Measurements from ENCODE around the gene SMYD2.

Gene SMYD2

DNA sequence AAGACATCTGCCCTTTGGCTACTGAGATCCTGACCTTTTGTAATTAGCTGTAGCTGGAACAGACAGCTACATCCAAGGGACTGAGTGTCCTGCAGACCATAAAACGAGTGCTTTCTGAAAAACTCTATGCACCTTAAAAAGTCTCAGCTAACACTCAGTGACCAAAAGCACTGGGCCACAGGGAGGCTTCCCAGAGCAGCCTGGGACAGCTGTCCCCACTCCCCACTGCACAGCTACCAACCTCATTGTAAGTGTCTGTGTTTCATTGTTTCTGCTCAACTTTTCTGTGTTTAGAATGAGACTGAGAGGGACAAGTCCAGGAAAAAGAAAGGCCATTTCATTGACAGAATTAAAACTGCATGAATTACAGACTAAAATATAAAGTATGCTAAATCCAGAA is 80.7 kb downstream of the SMYD2 start:
- DNase-seq (ENCODE audit: low read depth), result no peak

GRCh38 chr1:214362188-214362882 is 81.4 kb downstream of the SMYD2 start:
- DNase-seq (ENCODE audit: low read depth), result no peak

GRCh38 chr1:214363386-214363785 is 82.4 kb downstream of the SMYD2 start:
- DNase-seq (ENCODE audit: low read depth), result no peak

DNA sequence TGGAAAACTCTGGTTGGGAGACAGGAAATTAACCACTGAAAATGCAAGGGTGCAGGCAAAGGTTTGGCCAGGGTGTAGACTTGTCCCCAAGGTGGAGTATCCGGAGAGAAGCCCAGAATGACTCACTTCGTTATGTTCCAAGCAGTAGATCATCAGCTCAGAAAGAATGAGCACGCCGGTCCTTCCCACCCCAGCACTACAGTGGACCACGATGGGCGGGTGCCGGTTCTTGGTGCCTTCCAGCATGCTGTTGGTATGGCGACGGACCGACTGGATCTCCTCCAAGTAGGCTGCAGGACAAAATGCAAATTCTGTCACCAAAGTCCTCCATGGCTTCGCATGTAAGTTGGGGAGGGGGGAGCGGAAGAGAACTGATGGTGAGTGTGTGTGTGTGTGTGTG is 83.4 kb downstream of the SMYD2 start:
- no peak for DNase-seq (ENCODE audit: low read depth)

- no peak for DNase-seq (ENCODE audit: low read depth)
Observed at GRCh38 chr1:214364786-214365295, 83.9 kb downstream of the SMYD2 start.

GRCh38 chr1:214367841-214368240 is 86.9 kb downstream of the SMYD2 start:
- no peak for DNase-seq (ENCODE audit: low read depth)

DNA sequence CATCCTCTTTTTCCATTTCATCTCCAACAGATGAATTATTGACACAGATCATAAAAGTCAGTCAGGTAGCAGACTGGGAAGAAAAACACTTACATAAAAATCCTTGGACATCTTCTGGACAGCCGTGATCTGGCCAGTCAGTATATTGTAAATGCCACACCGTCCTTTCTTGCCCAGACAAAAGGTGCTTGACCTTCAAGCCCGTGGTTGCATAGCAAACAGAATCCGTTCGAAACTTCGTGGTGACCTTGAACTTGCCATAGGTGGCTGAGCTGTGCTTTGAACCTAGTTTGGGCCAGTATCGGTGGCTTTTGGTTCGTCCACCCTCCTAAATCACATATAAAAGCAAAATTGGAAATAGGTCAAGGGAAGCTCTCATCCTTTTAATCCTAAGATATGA is 88.4 kb downstream of the SMYD2 start:
- no peak for DNase-seq (ENCODE audit: low read depth)

GRCh38 chr1:214370615-214371014 is 89.7 kb downstream of the SMYD2 start:
- DNase-seq (ENCODE audit: low read depth), result no peak

GRCh38 chr1:214372092-214372491 is 91.1 kb downstream of the SMYD2 start:
- no peak for DNase-seq (ENCODE audit: low read depth)

DNA sequence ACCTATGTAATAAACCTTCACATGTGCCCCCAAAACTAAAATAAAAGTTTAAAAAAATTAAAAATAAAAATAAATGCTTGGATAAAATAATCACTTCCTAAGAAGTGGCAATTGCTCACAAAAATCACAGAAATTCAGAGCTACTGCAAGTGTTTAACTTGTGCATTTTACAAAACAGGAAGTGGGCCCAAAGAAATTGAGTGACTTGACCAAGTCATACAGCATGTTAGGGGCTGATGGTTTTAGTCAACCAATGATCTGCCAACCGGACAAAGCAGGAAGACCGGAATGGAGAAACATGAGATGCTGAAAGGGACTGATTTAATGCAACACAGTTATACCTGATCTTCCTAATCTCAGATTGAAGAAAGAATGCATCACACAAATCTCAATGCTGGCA is 96.5 kb downstream of the SMYD2 start:
- no peak for DNase-seq (ENCODE audit: low read depth)

DNA sequence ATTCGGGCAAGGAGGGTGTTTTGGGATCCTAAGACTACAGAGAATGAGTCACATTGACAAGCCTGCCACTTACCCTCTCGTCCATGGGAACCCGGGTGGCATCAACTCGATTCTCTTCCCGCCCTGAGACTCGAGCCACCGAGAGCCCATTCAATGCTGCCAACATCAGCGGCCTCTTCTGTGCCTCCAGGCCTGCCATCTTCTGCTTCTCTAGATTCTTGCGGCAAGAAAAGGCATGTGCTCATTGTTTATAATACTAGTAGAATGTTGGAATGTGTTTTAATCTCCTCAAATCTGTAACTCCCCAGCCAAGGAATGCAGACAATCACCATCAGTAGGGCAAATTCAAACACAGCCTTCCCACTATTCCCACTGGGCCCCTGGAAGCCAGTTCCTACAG is 96.9 kb downstream of the SMYD2 start:
- no peak for DNase-seq (ENCODE audit: low read depth)

DNA sequence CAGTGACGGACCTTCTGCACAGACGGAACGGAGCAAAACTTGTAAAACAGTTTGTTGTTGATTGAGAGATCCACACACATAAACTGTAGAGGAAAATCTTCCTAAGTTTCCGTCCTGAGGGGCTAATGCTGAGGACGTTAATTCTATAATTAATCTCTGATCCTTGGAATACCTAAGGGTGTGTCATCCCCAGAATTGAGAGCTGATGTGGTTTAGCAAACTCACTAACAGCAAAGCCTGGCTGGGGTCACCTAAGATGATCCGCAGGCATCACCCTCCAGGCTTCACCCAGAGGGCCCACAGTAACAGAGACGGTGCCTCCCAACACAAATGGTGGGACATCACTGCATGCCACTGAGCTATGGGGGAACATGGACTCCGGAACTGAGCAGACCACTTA is 97.5 kb downstream of the SMYD2 start:
- DNase-seq (ENCODE audit: low read depth), result no peak

DNA sequence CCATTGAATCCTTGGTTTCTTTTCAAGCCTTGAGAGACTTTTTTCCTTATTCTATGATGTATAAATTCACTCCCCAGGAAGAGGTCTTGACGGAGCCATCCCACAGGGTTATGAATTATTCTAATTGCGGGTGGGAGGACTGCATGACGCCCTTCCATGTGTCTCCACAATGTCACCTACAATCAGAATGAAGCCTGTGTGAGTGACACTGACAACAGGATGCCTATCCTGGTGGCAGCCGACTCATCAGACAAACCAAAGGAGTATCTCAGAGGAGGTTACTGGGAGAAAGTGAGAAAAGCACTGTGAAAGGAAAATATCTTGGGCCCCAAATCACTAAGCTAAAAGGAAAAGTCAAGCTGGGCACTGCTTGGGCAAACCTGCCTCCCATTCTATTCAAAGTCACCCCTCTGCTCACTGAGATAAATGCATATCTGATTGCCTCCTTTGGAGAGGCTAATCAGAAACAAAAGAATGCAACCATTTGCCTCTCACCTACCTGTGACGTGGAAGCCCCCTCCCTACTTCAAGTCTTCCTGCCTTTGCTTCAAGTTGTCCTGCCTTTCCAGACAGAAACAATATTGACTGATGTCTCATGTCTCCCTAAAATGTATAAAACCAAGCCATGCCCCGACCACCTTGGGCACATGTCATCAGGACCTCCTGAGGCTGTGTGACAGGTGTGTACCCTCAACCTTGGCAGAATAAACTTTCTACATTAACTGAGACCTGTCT is 98.4 kb downstream of the SMYD2 start:
- no peak for DNase-seq (ENCODE audit: low read depth)

- DNase-seq (ENCODE audit: low read depth), result no peak
Observed at GRCh38 chr1:214380396-214380795, 99.4 kb downstream of the SMYD2 start.

DNA sequence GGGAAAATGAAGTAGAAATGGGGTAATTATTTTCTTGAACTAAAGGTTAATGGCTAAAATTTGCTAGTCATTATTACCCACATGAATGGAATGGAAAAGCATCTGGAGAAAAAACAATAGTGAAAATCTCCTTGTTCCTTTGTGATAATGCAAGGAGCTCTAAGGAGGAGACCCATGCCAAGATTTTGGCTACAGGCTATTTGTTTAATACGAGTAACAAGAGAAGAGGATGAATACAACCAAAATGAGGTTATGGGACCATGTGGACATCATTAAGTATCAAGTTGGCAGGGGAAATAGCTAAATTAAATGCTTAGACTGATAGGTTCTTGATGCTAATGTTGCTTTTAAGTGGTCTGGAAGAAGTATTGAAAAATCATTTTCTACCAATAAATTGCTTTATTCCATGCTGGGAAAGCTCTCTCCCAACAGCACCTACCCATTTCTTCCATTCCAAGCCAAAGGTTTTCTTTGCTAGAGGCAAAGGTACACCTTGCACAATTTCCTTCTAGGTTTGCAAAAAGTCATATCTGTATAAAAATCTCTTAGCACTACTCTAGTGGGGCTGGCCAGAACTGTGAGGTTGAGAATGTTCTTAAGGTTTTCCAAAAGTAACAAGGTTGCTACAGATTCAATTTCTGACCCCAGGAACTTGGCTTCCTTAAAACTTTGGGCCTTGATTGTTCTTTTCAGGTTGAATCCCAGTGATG is 100.2 kb downstream of the SMYD2 start:
- no peak for DNase-seq (ENCODE audit: low read depth)

DNA sequence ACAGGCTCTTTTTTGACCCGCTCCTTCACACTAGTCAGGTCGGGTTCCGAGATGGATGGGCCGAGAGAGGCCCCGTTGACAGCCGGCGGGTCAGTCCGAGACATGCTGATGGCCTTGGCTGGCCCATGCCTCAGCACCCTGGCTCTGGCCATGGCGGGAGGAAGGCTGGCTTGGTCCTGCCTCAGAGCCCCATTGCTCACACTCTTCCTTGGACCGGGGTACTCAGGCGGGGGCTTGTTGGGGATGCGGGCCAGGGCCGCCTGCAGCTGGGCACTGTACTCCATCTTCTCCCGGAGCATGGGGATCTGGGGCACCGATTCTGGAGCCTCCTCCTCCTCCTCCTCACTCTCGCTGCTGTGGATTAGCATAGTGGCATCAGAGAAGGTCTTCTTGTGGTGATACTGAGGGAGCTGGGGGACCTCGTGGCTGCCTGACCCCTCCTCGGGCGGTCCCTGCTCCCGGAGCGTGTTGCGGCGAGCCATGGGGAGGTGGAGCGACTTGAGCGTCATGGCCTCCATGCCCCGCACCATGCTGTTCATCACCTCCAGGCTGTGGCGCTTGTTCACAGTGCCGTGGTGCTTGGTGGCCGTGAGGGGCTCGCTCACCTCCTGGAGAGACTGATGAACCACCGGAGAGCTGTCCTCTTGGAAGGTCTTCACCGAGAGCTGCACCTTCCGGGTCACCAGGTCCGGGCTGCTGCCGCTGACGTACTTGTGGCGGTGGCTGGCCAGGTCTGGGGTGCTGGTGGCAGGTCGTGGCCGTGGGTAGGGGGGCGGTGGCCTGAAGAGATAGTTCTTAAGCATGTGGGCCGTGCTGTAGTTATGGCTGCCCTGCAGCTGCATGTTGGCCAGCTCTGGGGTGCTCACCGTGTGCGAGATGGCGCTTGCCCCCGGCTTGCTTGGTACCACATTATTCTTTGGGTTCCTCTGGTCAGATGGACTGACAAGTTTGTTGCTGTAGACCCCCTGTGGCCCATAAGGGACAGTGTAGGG is 102.7 kb downstream of the SMYD2 start:
- no peak for DNase-seq (ENCODE audit: low read depth)

DNA sequence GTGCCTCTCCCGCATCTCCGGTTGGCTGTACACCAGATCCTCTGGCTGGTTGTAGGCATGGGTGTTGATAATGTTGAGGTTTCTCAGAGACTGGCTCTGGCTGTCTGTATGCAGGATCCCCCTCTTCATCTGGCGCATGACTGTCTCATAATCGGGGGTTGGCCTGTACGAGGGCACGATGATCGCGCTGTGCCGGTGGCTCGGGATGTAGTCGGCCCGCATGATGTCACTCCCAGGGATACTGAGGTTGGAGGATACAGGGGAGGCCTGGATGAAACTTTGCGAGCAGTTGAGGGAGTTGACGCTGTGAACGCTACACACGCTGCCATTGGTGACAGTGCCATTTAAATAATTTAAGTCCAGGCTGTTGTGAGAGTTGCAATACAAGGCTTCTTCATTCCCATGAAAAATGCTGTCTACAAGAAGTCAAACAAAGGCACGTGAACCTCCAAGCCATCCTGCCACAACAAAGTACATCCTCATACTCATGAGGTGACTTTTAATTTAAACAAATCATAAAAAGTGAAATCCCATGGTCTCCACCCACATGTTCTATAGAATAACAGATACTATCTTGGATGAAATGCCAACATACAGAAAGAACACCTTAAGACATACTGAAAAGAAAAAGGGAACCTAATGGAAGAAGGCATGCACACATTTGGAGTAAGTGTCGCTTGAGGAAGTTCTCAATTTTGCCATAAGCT is 103.6 kb downstream of the SMYD2 start:
- no peak for DNase-seq (ENCODE audit: low read depth)

- no peak for DNase-seq (ENCODE audit: low read depth)
Observed at GRCh38 chr1:214385428-214385827, 104.5 kb downstream of the SMYD2 start.

DNA sequence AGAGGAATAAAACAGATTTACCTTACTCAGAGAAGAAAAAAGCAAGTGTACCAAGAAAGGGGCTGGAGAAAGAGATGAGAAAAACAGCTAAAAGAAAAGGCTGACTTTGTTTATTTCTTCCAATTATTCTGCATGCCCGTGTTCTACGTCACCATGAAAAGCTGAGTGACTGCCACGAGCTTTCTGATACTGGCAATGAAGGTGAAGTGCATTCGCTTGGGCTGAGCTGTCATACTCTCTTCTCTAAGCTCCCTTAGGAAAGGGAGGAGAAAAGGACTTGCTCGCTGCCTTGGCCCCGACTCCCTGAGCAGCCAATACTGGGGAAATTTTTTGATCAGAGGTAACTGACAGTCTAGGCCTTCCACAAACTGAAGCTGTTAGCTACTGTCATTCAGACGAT is 105.4 kb downstream of the SMYD2 start:
- no peak for DNase-seq (ENCODE audit: low read depth)
